ENCODE data around the gene LGALS12.

GRCh38 chr11:63512816-63513215, 6.9 kb downstream of the LGALS12 start:
- TF ChIP-seq CTCF (IDR thresholded peaks at IDR 0.05) (no peak), POLR2A (IDR thresholded peaks at IDR 0.05) (no peak)

Data from suprapubic skin (tissue), 3 donors.